Suprapubic skin (tissue), 4 donors: Measurements from ENCODE around the gene ARHGAP10.

Source experiments
- CTCF ChIP-seq, 2 donors: fragments of 200-600 bp in 1 of 2; fragments of 450-650 bp in 1 of 2; sonication (generic) in 1 of 2; IDR thresholded peaks; one replicate each; pipeline ENCODE4 v1.5.1; 2016 to 2019; ENCODE audit warnings: antibody characterized with exemption in 2 of 2, mild to moderate bottlenecking in 1 of 2, moderate library complexity in 1 of 2
- POLR2A ChIP-seq, 2 donors: fragments of 450-650 bp; IDR thresholded peaks; one replicate each; pipeline ENCODE4 v1.6.1; 2017; ENCODE audit warnings: antibody characterized with exemption in 2 of 2, mild to moderate bottlenecking in 2 of 2, moderate library complexity in 2 of 2
- POLR2AphosphoS5 ChIP-seq, 3 donors: sonication (generic); formaldehyde crosslinking; IDR thresholded peaks; one replicate each; pipeline ENCODE4 v1.6.1; 2017; ENCODE audit warnings: antibody characterized with exemption in 3 of 3

GRCh38 chr4:147855571-147856009 lies 123.7 kb downstream of the ARHGAP10 start:
- no peak for TF ChIP-seq POLR2A (IDR thresholded peaks at IDR 0.05)
- no peak for TF ChIP-seq CTCF (IDR thresholded peaks at IDR 0.05)
- peak in 1 of 3 donors; percentile 80 for TF ChIP-seq POLR2AphosphoS5 (IDR thresholded peaks at IDR 0.05)
